OCI-LY1 (cell line): ENCODE measurements around the gene ZBTB42.

Source experiments
- EZH2 ChIP-seq: fragments of 200-600 bp; sonication (generic), shearing (Covaris generic); IDR thresholded peaks from 2 replicates; pipeline ENCODE4 v1.8.0; 2017; ENCODE audit warnings: borderline replicate concordance, mixed run types, mild to moderate bottlenecking, antibody characterized with exemption, low read length, moderate library complexity, mixed read lengths
- TF ChIP-seq, protein P1 (sequence below): fragments of 200-600 bp; sonication (generic), shearing (Covaris generic); IDR thresholded peaks from 2 replicates; pipeline ENCODE4 v1.5.1; 2017; ENCODE audit warnings: mild to moderate bottlenecking, antibody characterized with exemption, low read length, moderate library complexity, mixed read lengths

GRCh38 chr14:104800015-104800770 is 708 bp upstream of the ZBTB42 start:
- TF ChIP-seq EZH2, result no peak
- TF ChIP-seq, protein P1, sequence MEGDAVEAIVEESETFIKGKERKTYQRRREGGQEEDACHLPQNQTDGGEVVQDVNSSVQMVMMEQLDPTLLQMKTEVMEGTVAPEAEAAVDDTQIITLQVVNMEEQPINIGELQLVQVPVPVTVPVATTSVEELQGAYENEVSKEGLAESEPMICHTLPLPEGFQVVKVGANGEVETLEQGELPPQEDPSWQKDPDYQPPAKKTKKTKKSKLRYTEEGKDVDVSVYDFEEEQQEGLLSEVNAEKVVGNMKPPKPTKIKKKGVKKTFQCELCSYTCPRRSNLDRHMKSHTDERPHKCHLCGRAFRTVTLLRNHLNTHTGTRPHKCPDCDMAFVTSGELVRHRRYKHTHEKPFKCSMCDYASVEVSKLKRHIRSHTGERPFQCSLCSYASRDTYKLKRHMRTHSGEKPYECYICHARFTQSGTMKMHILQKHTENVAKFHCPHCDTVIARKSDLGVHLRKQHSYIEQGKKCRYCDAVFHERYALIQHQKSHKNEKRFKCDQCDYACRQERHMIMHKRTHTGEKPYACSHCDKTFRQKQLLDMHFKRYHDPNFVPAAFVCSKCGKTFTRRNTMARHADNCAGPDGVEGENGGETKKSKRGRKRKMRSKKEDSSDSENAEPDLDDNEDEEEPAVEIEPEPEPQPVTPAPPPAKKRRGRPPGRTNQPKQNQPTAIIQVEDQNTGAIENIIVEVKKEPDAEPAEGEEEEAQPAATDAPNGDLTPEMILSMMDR, result no peak; the same call in 1 of the 2 replicates
